CD4-positive, alpha-beta T cell treated with Interleukin-15 for 4 hours (primary cell): ENCODE measurements around the gene ITLN2.
"Not testable (repeated sequence)": the region's sequence is repeated elsewhere in the genome, so short reads cannot be mapped to it uniquely, and the experiment has no call there.

Experiments
- DNase-seq: peaks from one replicate; pipeline ENCODE4 v3.0.0-alpha.2; 2020; ENCODE audit warnings: low spot score

ITLN2 gene

DNA sequence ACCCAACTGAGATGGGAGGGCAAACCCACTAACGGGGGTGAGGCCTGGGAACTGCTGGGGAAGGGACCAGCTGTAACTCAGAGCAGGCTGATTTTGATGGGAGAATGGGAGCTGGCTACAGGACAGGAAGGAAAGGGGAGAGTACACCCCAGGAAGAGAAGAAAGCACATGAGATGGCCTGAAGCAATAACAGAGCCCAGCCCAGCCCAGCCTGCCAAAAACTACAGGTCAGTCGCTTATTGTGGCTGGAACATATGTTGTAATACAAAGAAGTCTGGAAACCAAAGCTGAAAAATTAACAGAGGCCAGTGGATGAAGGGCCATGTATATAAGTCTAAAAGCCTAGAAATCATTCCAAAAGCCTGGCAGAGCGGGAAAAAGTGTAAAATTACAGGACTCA lies 1.6 kb downstream of the ITLN2 start:
- no peak for DNase-seq

DNA sequence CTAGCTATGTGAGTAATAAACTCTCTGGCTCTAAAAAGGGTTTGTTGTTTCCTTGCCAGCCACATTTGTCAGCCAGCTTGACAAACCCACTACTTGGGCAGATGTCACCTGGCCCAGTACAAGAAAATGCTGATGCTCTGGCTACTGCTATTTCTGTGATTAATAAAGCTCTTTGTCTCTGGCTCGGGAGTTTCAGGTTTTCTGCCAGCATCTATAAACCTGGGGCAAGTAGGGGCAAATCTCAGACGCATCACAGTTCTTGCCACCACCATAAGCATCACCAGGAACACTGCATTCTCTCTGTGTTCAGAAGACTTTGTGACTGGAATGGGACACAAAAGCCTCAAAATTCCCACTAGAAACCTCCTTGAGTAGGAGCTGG lies 2.5 kb downstream of the ITLN2 start:
- no peak for DNase-seq

DNA sequence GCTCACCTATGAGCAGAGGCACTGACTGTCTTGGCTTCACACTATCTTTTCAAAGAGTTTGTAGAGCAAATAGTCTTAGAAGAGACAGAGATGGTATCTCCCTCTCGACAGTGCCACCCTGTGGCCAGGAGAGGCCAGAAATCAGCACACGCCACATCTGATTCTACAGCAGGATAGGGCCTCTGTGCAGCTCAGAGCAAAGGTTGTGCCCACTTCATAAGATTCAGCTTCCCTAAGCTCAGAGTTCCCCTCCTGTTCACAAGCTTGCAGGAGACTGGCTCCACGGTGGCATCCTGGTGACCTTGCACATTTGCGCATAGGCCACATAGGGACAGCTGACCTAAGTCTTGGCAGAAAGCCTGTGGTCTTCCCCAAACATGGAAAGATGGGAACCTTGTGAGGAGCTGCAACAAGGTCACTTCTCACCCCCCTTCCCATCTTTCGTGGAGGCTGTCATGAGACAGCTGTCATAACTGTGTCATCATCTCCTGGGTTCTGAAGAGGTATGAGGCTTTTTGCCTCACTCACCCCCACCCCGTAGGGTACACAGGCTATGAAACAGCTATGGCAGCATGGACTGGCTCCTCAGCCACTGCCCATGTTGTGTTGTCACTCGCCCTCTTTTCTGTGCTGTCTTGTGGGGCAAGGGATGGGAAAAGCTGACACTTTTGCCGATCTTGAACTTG lies 3.0 kb downstream of the ITLN2 start:
- DNase-seq = peak; percentile 71

DNA sequence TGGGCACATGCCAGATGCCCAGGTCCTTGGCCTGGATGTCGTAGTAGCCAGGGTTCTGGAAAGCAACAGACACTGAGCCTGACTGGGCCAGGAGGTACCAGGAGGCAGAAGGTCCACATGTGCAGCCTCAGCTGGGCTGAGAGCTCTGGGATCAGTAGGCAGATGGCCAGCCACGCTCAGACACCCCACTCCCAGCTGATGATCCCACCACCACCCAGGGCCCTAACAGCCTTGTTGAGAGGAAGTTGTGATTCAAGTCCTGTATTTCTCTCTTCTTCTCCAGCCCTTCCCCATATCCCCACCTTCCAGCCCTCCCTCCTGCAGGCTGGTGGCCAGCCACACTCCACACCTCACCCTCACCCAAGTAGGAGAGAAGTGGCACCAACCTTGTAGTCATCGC lies 4.0 kb downstream of the ITLN2 start:
- no peak for DNase-seq

DNA sequence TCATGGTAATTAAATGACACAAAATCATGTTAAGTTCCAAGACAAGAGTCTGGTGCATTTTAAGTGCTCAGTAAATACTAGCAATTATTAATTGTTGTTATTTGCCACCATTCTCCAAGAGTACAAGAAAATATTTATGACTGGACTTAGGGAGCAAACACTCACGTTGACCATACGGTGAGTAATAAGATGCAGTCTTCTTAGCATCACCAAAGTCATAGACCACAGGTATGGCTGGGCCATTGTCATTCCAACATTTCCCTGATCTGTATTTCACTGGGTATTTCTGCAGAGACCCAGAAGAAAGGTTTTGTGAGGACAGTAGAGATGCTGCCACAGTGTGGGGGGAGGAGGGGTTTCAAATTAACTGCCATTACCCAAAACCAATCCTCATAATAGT lies 4.7 kb downstream of the ITLN2 start:
- no peak for DNase-seq

DNA sequence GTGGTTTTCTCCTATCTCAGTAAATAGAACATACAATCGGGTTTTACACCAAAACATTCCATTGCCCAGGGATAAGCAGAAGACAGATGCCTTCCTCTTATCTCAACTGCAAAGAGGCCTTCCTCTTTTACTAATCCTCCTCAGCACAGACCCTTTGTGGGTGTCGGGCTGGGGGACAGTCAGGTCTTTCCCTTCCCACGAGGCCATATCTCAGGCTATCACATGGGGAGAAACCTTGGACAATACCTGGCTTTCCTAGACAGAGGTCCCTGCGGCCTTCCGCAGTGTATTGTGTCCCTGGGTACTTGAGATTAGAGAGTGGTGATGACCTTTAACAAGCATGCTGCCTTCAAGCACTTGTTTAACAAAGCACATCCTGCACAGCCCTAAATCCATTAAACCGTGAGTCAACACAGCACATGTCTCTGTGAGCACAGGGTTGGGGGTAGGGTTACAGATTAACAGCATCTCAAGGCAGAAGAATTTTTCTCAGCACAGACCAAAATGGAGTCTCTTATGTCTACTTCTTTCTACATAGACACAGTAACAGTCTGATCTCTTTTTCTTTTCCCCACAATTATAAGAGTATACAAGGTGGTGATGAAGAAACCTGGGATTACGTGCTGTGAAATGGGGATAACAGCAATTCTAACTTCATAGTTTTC lies 5.3 kb downstream of the ITLN2 start:
- DNase-seq = not testable (repeated sequence)

DNA sequence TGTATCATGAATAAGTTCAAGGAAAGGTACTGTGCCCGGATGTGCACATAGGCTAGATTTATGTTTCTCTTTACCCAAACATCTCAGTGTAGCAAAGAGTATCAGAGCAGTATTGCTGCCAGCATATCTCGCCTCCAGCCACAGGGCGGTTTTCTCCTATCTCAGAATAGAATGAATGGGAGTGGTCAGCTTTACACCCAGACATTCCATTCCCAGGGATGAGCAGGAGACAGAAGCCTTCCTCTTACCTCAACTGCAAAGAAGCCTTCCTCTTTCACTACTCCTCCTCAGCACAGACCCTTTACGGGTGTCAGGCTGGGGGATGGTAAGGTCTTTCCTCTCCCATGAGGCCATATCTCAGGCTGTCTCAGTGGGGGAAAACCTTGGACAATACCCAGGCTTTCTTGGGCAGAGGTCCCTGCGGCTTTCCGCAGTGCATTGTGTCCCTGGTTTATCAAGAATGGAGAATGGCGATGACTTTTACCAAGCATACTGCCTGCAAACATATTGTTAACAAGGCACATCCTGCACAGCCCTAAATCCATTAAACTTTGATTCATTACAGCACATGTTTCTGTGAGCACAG lies 7.3 kb downstream of the ITLN2 start:
- DNase-seq = not testable (repeated sequence)

DNA sequence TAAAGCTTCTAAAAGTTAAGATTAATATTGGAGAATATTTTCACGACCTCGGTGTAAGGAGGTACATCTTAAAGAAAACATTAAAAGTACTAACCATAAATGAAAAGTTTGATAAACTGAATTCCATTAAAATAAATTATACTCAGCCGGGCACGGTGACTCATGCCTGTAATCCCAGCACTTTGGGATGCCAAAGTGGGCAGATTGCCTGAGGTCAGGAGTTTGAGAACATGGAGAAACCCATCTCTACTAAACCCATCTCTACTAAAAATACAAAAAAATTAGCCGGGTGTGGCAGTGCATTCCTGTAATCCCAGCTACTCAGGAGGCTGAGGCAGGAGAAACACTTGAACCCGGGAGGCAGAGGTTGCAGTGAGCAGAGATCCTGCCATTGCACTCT lies 8.7 kb downstream of the ITLN2 start:
- not testable (repeated sequence) for DNase-seq

DNA sequence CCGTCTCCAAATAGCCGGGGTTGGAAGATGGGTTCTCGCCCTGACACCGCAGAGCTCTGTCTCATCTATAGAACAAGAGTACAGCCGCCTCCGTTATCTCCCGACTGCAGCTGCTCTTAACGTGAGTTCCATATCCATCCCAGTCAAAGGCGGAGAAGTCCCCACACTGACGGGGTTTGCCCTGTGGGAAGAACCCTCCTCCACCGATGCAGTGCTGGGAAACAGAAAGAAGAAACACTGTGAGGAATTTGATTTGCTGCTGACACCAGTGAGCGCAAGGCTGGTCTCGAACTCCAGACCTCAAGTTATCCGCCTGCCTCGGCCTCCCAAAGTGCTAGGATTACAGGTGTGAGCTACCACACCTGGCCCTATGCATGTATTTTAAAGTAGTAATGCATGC lies 9.5 kb downstream of the ITLN2 start:
- no peak for DNase-seq

DNA sequence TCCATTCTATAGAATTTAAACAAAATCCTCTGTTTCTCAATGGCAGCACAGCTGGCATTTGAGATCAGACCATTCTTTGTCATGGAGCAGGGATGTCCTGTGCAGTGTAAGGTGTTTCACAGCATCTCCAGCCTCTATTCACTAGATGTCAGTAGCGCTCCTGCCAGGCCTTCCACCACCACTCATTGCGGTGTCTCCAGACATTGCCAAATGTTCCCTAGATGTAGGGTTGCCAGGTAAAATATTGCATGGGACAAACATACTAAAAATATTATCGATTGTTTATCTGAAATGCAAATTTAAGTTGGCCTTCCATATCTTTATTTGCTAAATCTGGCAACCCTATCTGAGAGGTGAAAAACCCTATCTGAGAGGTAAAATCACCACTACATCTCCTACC lies 11.7 kb downstream of the ITLN2 start:
- DNase-seq = no peak

DNA sequence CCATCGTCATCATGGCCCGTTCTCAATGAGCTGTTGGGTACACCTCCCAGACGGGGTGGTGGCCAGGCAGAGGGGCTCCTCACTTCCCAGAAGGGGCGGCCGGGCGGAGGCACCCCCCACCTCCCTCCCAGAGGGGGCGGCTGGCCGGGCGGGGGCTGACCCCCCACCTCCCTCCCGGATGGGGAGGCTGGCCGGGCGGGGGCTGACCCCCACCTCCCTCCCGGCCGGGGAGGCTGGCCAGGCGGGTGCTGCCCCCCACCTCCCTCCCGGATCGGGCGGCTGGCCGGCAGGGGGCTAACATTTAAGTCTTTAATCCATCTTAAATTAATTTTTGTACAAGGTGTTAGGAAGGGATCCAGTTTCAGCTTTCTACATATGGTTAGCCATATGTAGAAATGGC lies 17.9 kb downstream of the ITLN2 start:
- DNase-seq = not testable (repeated sequence)

DNA sequence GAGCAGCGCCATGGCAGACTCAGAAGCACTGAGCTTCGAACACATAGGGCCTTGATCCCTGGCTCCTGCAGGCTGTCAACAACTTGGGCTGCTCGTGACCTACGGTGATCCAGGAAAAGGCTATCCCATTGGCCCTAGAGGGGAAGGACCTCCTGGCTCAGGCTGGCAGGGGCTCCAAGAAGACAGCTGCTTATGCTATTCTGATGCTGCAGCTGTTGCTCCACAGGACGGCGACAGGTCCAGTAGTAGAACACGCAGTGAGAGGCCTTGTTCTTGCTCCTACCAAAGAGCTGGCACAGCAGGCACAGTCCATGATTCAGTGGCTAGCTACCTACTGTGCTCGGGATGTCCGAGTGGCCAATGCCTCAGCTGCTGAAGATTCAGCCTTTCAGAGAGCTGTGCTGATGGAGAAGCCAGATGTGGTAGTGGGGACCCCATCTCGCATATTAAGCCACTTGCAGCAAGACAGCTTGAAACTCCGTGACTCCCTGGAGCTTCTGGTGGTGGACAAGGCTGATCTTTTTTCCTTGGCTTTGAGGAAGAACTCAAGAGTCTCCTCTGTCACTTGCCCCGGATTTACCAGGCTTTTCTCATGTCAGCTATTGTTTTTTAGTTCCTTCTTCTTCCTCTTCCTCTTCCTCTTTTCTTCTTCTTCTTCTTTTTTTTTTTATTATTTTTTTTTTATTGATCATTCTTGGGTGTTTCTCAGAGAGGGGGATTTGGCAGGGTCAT lies 18.9 kb downstream of the ITLN2 start:
- DNase-seq = no peak

DNA sequence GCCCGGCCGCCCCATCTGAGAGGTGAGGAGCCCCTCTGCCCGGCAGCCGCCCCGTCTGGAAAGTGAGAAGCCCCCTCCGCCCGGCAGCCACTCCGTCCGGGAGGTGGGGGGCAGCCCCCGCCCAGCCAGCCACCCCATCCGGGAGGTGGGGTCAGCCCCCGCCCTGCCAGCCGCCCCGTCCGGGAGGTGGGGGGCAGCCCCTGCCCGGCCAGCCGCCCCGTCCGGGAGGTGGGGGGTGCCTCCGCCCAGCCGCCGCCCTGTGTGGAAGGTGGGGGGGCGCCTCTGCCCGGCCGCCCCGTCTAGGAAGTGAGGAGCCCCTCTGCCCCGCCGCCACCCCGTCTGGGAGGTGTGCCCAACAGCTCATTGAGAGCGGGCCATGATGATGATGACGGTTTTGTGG lies 21.3 kb downstream of the ITLN2 start:
- DNase-seq = not testable (repeated sequence)

DNA sequence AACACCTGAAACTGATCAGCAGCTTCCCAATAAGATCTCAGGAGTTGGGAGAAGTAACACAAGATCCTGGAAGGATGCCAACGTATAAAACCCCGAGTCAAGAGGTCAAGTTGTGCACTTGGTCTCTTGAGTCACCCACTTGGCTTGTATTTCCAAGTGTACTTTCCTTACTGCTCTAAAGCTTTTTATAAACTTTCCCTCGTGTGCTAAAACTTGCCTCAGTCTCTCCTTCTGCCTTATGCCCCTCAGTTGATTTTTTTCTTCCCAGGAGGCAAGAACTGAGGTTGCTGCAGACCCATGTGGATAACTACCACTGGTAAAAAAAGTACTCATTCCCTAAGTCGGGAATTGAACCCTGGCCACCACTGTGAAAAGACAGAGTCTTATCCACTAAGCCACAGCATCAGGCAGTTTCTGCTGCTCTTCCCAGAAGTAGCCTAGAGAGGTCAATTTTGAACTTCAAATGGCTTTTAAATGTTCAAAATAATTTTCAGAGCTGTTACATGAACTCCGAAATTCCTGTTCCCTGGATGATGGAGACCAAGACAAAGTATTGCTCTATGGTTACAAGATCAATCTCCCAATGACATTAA lies 28.9 kb downstream of the ITLN2 start:
- DNase-seq = no peak

DNA sequence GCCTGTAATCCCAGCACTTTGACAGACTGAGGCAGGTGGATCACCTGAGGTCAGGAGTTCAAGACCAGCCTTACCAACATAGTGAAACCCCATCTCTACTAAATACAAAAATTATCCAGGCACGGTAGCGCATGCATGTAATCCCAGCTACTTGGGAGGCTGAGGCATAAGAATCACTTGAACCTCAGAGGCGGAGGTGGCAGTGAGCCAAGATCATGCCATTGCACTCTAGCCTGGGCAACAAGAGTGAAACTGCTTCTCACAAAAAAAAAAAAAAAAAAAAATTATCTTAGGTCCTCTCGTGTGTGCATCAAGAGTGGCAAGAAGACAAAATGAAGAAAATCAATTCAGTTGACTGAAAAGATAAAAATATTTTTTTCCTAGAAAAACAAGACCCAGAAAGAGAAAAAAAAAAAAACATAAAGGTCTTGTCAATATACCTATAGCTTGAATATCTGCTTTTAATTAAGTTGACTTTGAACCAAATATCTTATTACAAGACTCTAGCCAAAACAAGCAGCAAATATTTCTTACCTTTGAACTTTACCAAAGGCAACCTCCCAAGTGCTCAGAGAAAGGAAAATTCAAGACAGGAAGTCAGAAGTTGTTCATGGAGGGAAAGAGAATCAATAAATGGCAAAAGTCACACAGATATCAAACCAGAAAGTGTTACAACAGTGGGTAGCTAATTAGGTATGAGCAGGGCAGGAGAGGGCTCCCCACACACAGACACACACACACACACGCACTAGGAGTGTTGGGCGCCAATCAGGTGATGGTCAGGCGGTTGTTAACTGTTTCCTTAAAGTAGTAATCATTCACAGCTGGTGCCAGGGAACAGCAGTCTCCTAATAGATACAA lies 29.6 kb downstream of the ITLN2 start:
- DNase-seq = no peak

DNA sequence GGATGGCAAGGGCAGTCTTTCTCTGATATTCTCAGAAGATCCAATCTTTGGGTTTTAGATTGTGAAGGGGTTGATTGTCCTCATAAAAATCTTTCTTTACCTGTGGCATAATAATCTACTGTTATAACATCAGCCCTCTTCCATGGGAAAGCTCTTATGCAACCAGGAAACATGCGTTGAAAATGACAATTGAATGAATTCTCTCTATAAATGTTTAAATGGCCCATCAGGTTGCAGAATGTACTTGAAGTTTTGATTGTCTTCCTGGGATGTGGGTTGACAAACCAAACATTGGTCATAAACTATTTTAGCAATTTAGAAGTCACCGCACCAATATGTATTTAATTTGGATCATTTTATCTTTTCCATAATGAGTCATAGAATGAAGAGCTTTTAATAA lies 37.9 kb downstream of the ITLN2 start:
- DNase-seq = no peak

DNA sequence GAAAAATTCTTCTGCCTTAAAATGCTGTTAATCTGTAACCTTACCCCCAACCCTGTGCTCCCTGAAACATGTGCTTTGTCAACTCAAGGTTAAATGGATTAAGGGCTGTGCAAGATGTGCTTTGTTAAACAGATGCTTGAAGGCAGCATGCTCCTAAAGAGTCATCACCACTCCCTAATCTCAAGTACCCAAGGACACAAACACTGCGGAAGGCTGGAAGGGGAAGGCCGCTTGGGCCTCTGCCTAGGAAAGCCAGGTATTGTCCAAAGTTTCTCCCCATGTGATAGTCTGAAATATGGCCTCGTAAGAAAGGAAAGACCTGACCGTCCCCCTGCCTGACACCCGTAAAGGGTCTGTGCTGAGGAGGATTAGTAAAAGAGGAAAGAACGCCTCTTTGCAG lies 41.4 kb downstream of the ITLN2 start:
- not testable (repeated sequence) for DNase-seq

DNA sequence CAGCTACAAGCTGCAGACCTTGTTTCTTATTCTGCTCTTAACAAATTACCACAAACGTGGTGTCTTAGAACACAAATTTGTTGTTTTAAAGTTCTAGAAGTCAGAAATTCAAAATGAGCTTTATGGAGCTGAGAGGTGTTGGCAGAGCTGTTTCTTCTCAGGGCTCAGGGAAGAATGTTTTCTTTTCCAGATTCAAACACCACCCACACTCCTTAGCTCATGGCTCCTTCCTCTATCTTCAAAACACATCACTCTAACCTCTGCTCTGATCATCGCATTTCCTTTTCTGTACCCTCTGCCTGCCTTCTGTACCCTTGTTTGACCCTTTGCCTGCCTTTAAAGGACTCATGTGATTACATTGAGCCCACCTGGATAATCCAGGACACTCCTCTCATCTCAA lies 42.7 kb downstream of the ITLN2 start:
- DNase-seq = no peak

DNA sequence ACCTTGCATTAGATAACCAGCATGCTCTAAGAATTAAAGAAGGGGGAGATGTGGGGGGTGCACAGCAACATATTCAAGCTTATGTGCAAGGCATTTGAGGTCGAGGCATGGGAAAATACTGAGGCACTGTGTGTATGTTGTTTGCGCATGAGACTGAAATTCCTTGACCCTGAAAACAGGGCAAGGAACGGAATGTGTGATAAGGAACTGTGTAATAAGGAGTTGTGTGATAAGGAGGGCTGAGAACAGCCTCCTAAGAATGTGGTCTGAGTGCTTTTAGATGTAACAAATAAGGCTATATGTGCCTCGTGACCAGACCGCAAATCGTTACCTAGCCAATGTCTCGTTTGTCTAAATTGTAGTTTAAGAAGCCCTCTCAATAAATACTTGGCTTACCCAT lies 43.2 kb downstream of the ITLN2 start:
- DNase-seq = no peak

DNA sequence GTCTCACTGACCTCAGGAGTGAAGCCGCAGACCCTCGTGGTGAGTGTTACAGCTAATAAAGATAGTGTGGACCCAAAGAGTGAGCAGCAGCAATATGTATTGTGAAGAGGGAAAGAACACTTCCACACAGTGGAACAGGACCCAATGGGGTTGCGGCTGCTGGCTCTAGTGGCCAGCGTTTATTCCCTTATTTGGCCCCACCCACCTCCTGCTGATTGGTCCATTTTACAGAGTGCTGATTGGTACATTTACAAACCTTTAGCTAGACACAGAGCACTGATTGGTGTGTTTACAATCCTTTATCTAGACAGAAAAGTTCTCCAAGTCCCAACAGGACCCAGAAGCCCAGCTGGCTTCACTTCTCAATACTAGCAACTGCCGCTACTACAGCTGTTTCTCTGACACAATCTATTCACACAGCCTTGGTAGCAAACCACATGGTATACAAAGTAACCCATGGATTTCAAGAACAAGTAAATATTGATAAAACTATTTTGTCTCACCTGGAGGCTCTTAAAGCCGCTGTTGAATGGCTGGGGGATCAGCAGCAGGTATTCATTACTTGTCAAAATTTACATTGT lies 44.3 kb downstream of the ITLN2 start:
- DNase-seq = no peak

DNA sequence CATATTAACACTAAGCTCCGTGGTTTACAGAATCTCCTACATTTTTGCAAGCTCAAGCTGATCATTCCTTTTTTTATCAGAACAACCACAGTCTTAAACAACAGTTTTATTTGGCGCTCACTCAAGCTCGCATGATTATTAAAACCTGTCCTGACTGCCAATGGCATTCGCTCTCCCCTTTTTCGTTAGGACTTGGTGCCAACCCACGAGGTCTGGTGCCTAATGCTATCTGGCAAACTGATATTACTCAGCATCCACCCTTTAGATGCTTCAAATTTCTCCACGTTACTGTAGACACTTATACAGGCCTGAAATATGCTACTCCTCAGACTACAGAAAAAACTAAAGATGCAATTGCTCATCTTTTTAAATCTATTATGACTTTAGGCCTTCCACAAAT lies 46.6 kb downstream of the ITLN2 start:
- DNase-seq = no peak
